Measurements from ENCODE around the gene ERCC2.
"Not testable (repeated sequence)": the region's sequence is repeated elsewhere in the genome, so short reads cannot be mapped to it uniquely, and the experiment has no call there.

Gene ERCC2

DNA sequence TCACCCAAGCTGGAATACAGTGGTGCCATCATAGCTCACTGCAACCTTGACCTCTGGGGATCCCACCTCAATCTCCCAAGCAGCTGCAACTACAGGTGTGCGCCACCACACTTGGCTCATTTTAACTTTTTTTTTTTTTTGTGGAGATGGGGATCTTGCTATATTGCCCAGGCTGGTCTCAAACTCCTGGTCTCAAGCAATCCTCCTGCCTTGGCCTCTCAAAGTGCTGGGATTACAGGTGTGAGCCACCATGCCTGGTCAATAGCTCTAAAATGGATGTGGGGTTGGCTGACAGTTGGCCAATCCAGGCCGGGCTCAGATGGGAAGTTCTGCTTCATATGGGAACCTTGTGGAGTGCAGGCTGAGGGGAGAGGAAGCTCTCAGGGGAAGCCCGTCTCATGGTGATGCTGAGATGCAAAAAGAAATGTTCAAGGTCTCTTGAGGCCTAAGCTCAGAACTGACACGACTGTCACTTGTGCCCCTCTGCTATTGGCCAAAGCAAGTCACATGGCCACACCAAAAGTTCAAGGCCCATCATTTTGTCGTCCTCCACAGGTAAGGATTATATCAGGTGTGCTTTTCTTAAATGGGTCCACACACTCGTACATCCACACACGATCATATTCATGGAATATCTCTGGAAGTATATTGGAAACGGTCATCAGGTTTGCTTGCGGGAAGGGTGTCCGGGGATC lies 36.6 kb downstream of the ERCC2 start:
- DNase-seq (ENCODE audit: low spot score) = no peak

DNA sequence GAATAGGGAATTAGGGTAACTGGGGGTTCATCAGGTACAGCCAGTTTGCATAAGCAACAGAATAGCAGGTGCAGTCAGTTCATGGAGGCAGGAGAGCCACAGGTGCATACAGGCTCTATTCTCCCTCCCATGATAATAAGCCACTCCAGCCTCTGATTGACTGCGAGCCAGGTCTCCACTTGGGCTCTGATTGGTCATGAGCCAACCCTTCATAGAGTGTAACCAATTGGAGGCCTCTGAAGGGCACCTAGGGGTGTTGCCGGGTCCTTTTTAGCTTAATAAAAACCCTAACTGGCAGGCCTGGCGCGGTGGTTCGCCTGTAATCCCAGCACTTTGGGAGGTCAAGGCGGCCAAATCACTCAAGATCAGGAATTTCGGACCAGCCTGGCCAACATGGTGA lies 39.0 kb downstream of the ERCC2 start:
- DNase-seq (ENCODE audit: low spot score) = no peak

DNA sequence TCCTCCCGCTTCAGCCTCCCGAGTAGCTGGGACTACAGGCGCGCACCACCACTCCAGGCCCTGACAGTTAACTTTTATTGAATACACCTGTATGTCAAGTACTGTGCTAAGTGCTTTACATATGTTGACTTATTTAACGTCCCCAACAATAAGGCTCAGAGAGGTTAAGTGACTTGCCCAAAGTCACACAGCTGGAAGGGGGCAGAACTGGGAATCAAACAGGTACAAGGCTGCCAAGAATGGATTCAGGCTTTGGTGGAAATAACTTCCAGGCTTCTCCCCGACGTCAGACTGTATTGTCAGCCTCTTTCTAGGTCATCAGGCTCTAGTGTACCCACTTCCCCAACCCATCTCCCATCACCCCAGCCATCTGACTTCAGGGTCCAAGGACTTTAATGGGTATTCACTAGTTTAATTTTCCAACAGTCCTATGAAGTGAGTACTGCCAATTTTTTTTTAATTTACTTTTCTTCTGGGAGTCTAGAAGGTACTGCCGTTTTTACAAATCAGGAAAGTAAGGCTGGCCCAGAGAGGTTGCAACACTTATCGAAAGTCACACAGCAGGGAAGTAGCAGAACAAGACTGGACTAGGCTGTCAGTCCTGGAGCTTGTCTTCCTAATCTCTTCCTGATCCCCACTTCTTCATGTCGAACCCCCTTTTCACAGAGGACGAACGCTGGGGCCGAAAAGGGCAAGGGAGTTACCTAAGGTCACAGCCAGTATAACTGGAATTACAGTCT lies 42.8 kb downstream of the ERCC2 start:
- no peak for DNase-seq (ENCODE audit: low spot score)

DNA sequence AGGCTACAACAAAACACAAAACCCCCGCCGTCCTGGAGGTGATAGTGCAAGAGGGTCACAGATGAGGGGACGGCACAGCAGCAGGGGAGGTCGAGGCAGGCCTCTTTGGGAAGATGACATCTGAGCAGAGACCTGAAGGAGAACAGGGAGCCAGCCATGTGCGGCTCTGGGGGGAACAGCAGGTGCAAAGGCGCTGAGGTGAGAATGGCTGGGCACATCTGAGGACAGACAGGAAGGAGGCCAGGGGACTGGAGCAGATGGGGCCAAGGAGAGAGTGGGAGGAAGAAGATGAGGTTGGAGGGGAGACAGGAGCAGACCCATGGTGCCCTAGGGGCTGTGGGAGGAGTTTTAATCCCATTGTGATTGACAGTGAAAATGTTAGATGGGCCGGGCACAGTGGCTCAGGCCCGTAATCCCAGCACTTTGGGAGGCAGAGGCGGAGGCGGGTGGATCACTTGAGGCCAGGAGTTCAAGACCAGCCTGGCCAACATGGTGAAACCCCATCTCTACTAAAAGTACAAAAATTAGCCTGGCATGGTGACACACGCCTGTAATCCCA lies 45.9 kb downstream of the ERCC2 start:
- no peak for DNase-seq (ENCODE audit: low spot score)

DNA sequence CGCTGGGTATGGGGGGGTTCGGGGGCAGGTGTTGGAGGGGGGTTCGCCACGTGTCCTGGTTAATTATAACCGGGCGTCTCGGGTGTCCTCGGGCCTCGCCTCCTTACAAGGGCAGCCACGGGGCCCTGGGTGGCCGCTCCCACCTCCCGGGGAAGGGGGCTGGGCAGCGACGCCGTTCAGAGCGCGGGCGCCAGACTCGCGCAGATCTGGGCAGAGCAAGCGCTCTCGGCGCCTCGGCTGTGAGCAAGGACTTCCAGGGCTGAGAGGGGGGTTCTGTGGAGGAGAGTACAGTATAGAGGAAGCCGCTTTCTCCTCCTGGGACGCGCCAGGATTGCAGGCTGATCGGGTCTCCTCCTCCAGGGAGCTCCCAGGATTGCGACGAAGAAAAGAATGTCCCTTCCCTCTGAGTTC lies 46.7 kb downstream of the ERCC2 start:
- no peak for DNase-seq (ENCODE audit: low spot score)

DNA sequence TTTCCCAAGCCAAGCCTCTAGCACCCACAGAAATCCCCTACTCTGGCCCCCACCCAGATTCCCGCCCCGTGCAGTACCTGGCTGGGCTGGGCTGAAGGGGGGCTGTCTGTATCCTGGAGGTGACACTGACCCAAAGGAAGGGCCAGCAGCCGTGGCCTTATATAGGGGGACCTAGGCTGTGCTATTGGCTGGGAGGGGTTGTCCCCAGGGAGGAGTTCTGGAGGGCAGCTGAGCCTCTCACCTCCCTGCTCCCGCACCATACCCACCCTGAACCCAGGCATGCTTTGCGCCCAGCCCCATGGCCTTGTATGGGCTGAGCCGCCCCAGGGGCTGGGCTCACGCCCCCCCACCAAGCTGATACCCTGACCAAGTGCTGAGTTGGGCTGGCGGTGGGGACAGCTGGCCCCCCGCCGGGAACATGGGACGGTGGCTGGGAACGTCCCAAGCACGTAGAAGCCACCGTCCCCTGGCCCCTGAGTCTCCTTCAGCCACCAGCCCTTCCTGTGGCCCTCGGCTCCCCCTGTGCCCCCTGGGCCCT lies 47.6 kb downstream of the ERCC2 start, which contains the start of gene CKM:
Gene CKM (minus strand): TSS at position 132 of the 538 bp plus-strand sequence. CDS start 3,162 bp downstream, outside the sequence.
- no peak for DNase-seq (ENCODE audit: low spot score)

DNA sequence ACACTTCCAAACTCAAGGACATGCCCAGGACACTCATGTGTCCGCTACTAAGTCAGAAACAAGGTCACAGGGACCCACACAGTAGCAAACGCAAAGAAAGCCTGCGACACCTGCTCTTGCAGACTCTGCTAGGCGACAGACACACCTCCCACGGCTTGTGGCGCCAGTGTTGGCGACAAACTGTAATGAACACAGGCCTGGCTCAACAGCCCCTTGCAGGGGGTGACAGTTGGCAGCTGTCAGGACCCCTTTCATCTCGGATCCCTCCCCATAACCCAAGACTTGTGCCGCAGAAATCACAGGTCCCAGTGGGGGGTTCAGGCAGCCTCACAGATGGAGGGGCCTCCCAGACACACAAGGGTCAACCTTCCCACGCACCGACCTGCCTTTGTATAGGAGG lies 48.1 kb downstream of the ERCC2 start:
- DNase-seq (ENCODE audit: low spot score) = no peak

DNA sequence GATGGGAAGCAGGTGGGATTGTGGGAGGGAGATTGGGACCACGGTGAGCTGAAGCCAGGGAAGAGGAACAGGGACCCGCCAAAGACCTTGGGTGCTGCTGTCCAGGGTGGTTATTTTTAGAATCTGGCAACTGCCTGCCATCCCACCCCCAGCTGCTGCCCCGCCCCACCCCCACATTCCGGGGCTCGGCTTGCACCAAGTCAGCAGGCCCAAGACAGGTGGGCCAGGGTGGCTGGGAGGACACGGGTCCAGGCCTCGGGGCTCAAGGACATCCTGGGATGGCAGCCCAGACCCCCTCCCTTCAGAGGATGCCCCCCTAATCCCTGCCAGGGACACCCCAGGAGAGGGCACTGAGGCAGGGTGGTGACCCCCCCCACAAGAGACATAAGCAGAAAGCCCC lies 48.5 kb downstream of the ERCC2 start:
- DNase-seq (ENCODE audit: low spot score) = no peak

DNA sequence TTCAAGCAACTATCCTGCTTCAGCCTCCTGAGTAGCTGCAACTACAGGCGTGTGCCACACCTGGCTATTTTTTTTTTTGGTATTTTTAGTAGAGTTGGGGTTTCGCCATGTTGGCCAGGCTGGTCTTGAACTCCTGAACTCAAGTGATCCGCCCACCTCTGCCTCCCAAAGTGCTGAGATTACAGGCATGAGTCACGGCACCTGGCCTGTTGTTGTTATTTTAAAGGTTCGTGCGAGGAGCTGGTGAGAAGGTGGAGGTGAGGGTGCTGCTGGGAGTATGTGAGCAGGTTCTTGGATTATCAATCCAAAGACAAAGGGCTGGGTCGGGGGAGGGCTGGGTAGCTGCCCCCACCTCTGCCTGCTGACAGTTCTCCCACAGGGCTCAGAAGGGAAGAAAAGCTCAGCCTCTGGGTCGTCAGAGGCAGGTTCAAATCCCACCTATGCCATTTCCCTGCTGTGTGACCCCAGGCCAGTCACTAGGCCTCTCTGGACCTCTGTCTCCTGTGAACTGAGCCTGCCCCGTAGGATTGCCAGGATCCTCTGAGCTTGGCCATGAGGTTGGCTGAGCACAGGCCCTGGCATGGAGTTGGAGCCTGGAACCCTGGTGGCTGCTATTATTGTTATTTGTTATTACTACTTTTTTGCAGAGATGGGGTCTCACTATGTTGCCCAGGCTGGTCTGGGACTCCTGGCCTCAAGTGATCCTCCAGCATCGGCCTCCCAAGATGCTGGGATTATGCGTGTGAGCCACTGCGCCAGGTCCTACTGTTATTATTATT lies 49.2 kb downstream of the ERCC2 start:
- no peak for DNase-seq (ENCODE audit: low spot score)

DNA sequence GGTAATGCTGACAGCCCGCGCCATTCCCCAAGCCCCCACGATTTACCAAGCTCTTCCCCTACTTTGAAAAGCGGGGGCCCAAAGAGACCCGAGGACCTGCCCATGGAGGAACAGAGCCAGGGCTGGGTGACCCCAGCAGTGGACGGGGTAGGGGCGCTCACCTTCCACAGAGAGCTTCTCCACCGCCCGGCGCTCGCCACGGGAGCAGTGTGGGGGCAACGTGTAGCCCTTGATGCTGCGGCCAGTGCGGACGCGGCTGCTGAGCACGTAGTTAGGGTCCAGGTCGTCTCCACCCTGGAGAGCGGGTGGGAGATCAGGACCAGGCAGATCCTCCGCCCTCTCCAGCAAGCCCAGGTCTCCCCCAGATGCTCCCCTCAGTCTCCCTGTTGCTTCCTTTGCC lies 55.1 kb downstream of the ERCC2 start:
- DNase-seq (ENCODE audit: low spot score) = no peak

DNA sequence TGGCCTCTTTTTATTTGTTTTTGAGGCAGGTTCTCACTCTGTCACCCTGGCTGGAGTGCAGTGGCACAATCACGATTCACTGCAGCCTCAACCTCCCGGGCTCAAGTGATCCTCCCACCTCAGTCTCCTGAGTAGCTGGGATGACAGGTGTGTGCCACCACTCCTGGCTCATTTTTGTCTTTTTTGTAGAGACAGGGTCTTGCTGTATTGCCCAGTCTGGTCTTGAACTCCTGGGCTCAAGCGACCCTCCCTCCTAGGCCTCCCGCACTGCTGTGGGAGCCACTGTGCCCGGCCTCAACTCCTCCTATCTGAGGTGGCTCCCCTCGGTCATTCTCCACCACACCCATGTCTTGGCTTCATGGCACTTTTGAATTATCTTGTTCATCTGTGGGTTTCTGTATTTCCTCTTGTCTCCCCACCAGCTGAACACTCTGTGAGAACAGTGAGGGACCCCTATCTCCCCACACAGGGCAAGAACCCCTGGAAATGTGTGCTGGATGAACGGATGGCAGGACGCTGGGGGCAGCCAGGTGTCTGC lies 55.6 kb downstream of the ERCC2 start:
- DNase-seq (ENCODE audit: low spot score) = no peak

DNA sequence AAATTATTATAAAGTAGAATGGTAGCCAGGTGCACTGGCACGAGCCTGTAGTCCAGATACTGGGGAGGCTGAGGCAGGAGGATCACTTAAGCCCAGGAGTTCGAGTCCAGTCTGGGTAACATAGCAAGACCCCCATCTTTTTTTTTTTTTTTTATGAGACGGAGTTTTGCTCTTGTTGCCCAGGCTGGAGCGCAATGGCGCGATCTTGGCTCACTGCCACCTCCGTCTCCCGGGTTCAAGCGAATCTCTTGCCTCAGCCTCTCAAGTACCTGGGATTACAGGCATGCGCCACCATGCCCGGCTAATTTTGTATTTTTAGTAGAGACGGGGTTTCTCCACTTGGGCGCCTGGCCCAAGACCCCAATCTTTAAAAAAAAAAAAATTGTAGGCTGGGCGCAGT lies 58.1 kb downstream of the ERCC2 start:
- DNase-seq (ENCODE audit: low spot score) = not testable (repeated sequence)

DNA sequence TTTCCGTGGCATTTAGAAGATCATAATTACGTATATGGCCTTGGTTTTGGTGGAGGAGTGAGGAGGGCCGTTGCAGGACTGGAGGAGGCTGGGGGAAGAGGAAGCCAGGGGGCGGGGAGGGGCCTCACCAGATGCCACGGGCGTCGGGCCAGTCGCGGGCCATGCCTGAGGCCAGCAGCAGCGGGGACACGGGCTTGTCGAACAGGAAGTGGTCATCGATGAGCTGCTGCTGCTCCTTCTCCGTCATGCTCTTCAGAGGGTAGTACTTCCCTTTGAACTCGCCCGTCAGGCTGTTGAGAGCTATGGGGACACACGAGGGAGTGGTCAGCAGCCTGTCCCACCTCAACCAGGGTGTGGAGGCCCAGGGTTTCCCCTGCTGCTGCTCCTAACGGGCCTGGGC lies 58.8 kb downstream of the ERCC2 start:
- no peak for DNase-seq (ENCODE audit: low spot score)

DNA sequence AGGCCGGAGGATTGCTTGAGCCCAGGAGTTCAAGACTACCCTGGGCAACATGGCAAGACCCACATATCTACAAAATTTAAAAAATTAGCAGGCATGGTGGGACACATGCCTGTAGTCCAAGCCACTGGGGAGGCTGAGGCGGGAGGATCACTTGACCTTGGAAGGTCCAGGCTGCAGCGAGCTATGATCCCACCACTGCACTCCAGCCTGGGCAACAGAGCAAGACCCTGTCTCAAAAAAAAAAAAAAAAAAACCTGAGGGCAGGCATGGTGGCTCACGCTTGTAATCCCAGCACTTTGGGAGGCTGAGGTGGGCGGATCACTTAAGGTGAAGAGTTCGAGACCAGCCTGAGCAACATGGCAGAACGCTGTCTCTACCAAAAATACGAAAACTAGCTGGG lies 61.1 kb downstream of the ERCC2 start:
- not testable (repeated sequence) for DNase-seq (ENCODE audit: low spot score)

DNA sequence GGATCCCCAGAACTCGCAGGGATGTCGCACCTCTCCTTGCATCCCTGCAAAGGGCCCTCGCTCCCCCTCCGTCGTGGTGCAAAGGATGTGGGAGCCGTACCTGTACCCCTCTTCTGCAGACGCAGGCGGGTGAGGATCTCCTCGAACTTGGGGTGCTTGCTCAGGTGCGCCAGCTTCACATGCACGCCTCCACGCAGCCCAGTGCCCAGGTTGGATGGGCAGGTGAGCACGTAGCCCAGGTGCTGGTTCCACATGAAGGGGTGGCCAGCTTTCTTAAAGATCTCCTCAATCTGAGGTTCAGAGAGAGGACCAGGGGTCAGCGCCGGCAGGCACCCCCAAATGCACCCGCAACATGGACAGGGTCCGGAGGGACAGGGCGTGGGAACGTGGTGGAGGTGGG lies 63.0 kb downstream of the ERCC2 start:
- DNase-seq (ENCODE audit: low spot score) = no peak

DNA sequence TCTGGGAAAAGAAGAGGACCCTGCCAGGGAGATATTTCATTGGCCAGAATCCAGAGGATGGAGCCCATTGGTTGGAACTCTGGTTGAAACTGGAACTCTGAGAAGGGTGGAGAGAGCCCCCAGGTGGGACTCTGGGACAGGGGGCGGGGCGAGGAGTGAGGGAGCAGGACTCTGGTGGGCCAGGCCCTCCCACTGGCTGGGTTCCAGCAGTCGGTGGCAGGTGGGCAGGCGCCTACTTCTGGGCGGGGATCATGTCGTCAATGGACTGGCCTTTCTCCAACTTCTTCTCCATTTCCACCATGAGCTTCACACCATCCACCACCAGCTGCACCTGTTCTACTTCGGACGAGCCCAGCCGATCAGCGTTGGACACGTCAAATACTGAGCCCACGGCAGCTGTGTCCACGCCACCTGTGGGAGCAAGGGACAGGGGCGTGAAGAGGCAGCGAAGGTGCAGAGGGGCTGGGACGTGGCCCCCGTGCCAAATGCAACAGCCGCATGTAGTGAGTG lies 63.8 kb downstream of the ERCC2 start:
- DNase-seq (ENCODE audit: low spot score) = no peak

DNA sequence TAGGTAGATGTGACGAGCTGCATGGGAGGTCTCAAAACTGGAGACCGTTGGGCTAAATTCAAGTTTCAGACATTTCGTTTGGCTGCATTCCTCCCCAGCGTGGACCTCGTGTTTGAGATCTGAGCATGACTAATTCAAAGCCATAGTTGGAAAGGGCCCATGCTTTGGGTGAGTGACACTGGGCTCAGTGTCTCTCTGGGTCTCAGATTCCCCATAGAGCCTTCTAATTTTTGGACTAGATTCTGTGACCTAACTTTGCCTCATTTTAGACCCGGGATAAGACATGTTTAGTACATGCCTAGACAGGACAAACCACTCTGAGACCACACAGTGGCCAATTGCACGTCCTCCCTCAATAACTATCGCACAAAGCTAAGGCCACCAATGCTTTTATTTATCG lies 64.3 kb downstream of the ERCC2 start:
- no peak for DNase-seq (ENCODE audit: low spot score)

DNA sequence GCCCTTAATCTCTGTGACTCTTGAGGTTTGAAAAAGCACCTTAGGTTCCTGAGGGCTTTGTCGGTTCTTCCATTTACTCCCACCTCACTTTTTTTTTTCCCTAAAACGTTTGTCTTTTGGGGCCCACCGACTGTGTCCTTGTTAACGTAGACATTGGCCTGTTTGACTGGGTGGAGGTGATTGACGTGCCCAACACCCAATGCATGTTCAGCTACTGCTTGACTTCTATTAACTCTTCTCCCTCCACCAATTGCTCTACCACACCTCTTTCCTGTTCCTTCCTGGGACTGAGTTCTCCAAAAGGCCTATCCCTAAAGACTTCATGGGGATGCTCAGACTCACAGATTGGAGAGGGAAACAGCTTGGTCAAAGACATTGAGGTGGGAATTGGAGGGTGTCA lies 65.0 kb downstream of the ERCC2 start:
- DNase-seq (ENCODE audit: low spot score) = no peak

DNA sequence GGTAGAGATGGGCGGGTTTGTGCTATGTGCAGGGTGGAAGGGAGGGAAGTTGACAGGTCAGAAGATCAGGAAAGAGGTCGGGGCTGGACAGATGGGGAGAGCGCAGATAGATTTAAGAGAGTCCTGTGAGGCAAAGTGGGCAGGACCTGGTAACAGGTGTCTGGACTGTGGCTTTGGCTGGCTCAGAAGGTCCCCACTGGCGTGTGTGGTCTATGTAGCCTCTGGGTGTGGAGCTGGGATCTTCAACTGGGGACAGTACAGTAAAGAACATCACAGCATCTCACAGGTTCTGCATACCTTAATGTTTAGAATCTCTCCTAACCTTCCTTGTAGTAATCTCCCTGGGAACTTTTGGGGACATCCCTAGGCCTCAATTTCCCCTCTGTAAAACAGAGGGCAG lies 65.4 kb downstream of the ERCC2 start:
- no peak for DNase-seq (ENCODE audit: low spot score)

DNA sequence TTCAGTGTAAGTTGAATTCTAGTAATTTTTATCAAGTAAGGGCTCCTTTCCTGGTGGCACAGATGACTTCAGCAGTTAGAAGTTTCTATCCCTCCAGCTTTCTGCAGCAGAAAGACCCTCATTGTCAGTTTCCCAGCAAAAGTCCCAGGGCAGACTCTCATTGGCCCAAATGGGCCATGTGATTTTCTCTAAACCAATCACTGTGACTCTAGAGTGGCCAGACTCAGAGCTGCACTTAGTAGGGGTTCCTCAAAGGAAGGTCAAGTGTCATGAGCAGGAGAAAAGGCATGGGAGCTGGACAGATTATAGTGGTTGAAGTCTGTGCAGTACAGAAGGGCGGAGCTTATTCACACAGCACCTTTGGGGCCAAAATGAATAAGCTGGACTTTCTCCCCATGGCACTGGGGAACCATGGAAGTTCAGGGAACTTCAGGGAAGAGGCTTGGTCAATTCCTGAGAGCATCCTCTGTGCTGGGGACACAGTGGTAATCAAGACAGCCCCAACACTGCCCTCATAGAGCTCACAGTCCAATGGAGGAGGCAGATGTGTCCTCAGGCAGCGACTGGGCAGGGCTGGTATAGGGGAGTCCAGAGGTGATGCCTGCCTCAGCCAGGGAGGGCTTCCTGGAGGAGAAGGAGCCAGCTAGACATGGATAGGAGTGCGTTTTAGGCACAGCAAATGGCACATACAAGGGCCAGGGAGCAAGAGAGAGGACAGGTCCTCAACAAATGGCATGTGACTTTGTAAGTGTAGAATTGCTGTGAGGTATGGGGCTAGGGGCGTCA lies 66.0 kb downstream of the ERCC2 start:
- no peak for DNase-seq (ENCODE audit: low spot score)
